ENCODE results near the gene TESMIN.
A peak's percentile ranks its signal among the peaks of the same experiment; 100 is the strongest.

Gene TESMIN, protein sequence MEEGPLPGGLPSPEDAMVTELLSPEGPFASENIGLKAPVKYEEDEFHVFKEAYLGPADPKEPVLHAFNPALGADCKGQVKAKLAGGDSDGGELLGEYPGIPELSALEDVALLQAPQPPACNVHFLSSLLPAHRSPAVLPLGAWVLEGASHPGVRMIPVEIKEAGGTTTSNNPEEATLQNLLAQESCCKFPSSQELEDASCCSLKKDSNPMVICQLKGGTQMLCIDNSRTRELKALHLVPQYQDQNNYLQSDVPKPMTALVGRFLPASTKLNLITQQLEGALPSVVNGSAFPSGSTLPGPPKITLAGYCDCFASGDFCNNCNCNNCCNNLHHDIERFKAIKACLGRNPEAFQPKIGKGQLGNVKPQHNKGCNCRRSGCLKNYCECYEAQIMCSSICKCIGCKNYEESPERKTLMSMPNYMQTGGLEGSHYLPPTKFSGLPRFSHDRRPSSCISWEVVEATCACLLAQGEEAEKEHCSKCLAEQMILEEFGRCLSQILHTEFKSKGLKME

DNA sequence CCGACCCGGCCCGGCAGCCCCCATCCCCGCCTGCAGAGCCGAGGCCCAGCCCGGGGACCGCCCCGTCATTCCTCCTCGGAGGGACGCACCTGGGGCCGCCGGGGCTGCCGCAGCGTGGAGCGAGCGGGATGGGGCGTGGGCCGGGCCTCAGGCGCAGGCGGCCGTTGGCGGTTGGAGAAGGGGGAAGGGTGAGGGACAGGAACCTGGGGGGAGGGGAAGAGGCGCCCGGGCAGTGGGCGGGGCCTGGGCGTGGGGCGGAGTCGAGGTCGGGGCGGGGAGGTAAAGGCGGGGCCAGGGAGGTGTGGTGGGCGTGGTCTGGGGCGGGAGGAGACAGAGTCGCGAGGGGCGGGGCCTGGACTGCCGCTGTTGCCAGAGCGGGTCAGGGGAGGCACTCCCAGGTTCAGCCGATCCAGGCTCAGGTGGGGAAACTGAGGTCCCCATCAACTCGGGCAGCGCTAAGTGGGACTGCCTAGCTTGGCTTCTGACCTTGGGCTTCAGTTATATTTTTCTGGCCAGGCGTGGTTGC lies at the start of gene TESMIN:
TESMIN (minus strand) TSS at position 190 of the 526 bp plus-strand sequence. CDS start 860 bp downstream, outside the sequence.
- peak within 1 kb of the TSS; percentile 79 for H3K4me3 Mint-ChIP-seq
- peak within 1 kb of the TSS; percentile 32 for H3K27ac Mint-ChIP-seq
- peaks cover 15% of the 10 kb centered on the region for H3K36me3 Mint-ChIP-seq
- peak; percentile 89 for ATAC-seq
- no peaks in the 10 kb centered on the region for H3K9me3 Mint-ChIP-seq
- H3K27me3 Mint-ChIP-seq = no peaks in the 10 kb centered on the region
- H3K4me1 Mint-ChIP-seq = peaks cover 10% of the 10 kb centered on the region

DNA sequence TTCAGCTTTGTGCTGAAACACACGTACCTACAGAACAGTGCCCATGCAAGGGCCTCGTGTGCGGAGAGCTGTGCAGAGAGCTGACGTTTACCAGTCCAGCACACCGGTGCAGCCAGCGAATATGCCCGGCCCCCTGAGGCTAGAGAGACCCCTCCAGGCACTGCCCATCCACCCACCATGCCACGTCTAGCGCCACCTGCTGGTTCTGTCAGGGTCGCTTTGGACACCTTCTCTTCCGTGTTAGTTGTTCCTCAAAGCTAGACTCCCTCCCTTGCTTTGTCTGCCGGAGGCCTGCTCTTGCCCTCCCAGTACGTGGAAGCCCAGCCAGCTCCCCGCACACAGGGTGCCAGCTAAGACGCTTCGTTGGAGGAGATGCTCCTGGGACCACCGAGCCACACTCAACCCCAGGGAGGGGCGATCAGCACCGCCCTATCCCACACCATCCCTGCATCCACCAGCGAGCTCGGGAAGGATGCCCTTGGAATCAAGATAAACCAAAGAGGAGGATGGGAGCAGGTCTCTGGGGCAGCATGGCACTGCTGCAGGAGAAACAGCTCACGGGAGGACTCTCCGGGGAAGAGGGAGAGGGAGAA lies 47.0 kb upstream of the TESMIN start:
- H3K9me3 Mint-ChIP-seq = no peaks in the 10 kb centered on the region
- H3K27me3 Mint-ChIP-seq = no peaks in the 10 kb centered on the region
- H3K4me3 Mint-ChIP-seq = no peak overlapping the region
- H3K36me3 Mint-ChIP-seq = peaks cover 58% of the 10 kb centered on the region
- no peak overlapping the region for H3K27ac Mint-ChIP-seq
- ATAC-seq = no peak
- H3K4me1 Mint-ChIP-seq = no peaks in the 10 kb centered on the region

DNA sequence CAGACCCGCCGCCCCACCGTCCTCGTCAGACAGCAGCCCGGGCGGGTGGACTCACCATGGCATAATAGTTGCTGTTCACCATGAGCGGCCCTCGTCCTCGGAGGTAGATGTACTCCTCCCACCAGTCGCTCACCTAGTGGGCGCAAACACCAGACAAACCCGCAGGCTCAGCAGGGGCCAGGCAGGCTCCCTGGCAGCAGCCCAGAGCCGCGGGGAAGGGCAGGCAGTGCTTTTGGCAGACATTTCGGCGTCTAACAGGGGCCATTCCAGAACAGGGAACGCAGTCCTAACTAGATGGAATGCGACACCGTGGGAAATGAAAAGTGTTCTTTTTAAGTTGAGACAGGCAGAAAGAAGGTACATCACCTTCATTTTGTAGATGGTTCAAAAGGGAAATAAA lies 45.5 kb upstream of the TESMIN start:
- H3K36me3 Mint-ChIP-seq = peaks cover 57% of the 10 kb centered on the region
- no peak for ATAC-seq
- no peak overlapping the region for H3K27ac Mint-ChIP-seq
- H3K4me3 Mint-ChIP-seq = no peak overlapping the region
- H3K4me1 Mint-ChIP-seq = no peaks in the 10 kb centered on the region
- no peaks in the 10 kb centered on the region for H3K27me3 Mint-ChIP-seq
- H3K9me3 Mint-ChIP-seq = no peaks in the 10 kb centered on the region

DNA sequence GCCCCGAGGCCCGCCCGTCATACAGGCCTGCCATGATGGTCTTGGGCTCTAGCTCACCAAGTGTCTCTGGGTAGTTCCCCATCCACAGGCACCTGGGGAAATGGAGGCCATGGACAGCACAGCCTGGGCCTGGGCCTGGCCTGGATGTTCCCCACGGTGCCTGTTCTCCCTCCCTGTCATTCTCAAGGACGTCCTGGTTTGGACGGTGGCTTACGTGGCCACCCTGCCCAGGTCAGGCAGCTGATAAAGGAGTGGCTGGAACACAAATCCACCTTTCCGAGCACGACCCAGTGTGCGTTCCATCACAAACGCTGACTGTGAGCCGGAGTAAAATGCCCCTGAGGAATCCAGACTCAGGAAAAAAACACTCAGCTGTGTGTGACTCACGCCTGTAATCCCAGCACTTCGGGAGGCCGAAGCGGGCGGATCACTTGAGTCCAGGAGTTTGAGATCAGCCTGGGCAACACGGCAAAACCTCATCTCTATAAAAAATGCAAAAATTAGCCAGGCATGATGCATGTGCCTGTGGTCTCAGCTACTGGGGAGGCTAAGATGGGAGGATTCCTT lies 41.2 kb upstream of the TESMIN start:
- no peak for ATAC-seq
- no peak overlapping the region for H3K4me3 Mint-ChIP-seq
- peaks cover 63% of the 10 kb centered on the region for H3K36me3 Mint-ChIP-seq
- H3K27me3 Mint-ChIP-seq = no peaks in the 10 kb centered on the region
- no peaks in the 10 kb centered on the region for H3K9me3 Mint-ChIP-seq
- no peak overlapping the region for H3K27ac Mint-ChIP-seq
- no peaks in the 10 kb centered on the region for H3K4me1 Mint-ChIP-seq

DNA sequence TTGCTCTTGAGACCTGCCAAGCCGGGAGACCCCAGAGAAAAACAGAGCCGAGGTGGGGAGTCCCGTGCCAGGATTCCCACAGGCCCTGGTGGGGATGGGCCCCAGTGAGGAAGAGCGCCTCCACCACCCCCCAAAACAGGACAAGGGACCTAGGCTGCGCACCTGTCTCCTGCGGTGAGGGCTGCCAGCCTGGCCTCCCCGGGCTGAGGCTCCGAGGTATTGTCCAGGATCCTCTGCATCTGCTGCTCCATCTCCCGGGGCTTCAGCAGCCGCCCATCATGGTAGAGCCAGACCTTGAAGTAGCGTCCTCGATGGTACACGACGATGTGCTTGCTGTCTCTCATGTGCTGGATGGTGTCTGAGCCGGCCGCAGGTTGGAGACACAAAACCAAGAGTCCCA lies 33.3 kb upstream of the TESMIN start:
- Mint-ChIP-seq H3K36me3 (peaks cover 60% of the 10 kb centered on the region), H3K4me1 (no peaks in the 10 kb centered on the region), H3K9me3 (no peaks in the 10 kb centered on the region), H3K27ac (no peak overlapping the region), H3K27me3 (no peaks in the 10 kb centered on the region), H3K4me3 (no peak overlapping the region)
- no peak for ATAC-seq

DNA sequence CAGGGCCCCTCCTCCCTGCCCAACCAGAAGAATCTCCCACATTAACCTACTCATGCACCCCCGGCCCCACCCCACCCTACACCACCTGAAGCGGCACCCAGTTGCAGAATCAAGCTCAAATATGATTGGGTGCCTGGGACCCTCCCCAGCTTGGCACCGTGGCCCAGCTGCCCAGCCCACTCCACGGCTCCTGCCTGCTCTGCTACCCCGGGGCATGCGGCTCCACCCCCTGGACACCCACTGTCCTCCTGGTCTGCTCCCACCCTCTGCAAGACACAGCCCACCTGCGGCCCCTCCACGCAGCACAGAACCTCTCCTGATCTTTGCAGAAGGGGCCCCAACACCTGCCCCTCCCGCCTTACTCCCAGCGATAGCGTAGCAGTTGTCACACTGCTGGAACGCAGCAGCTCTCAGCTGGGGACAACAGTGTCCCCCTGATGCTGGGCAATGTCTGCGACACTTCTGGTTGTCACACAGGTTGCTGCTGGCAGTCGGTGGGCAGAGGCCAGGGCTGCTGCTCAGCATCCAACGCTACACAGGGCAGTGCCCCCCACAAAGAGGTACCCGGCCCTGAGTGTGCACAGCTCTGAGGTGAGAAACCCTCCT lies 32.0 kb upstream of the TESMIN start:
- Mint-ChIP-seq H3K27ac (no peak overlapping the region), H3K36me3 (peaks cover 66% of the 10 kb centered on the region), H3K27me3 (no peaks in the 10 kb centered on the region), H3K9me3 (no peaks in the 10 kb centered on the region), H3K4me3 (no peak overlapping the region), H3K4me1 (no peaks in the 10 kb centered on the region)
- no peak for ATAC-seq

DNA sequence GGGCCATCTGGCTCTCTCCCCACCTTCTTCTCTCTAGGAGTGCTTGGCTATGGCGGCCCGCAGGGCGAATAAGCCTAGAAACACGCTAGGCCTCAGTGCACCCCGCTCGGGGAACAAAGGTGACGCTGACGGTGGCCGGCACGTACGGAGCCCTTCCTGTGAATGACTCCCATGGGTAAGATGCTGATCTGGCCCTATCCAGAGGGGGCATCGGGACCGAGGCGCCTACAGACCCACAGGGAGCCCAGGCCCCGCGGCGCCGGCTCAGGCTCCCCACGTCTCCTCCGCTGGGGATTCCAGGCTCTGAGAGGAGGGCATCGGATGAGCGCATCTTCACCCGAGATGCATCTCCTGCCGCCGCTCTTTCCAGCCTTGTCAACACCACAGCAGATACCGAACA lies 31.4 kb upstream of the TESMIN start:
- Mint-ChIP-seq H3K27me3 (no peaks in the 10 kb centered on the region), H3K9me3 (no peaks in the 10 kb centered on the region), H3K36me3 (peaks cover 69% of the 10 kb centered on the region), H3K4me1 (no peaks in the 10 kb centered on the region), H3K4me3 (no peak overlapping the region), H3K27ac (no peak overlapping the region)
- no peak for ATAC-seq

DNA sequence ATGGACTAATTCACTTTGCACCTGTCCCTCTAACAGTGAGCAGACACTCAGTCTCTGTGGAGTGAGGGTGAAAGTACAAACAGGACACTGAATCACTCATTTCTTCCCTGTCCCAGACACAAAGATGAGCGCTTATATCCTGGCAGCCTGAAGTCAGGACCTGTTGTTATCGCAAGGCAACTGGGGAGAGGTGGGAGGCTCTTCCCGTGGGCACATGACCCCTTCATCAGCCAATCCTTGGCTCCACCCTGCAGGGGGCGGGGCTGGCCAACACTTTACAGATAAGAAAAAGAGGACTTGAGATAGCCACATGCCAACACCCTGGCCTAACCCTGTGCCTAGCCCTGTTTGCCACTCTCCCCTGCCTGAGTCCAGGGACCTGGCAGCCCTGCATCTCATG lies 29.5 kb upstream of the TESMIN start:
- Mint-ChIP-seq H3K4me1 (no peaks in the 10 kb centered on the region), H3K9me3 (no peaks in the 10 kb centered on the region), H3K27me3 (no peaks in the 10 kb centered on the region), H3K36me3 (peaks cover 81% of the 10 kb centered on the region), H3K27ac (no peak overlapping the region), H3K4me3 (no peak overlapping the region)
- ATAC-seq = no peak

DNA sequence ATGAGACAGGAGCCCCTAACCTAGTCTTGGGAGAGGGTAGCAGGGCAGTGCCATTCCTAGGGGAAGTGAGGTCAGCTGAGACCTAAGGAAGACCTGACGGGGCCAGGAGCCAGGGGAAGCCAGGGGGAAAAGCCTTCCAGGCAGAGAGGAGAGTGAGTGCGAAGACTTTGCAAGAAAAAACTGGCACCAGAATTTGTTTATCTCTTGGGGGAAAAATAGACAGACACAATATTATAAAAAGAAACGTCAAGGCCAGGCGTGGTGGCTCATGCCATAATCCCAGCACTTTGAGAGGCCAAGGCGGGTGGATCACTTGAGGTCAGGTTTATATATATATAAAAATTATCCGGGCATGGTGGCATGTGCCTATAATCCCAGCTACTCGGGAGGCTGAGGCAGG lies 26.9 kb upstream of the TESMIN start:
- no peaks in the 10 kb centered on the region for H3K9me3 Mint-ChIP-seq
- no peak for ATAC-seq
- H3K36me3 Mint-ChIP-seq = peaks cover 88% of the 10 kb centered on the region
- no peak overlapping the region for H3K27ac Mint-ChIP-seq
- H3K27me3 Mint-ChIP-seq = no peaks in the 10 kb centered on the region
- H3K4me1 Mint-ChIP-seq = no peaks in the 10 kb centered on the region
- H3K4me3 Mint-ChIP-seq = no peak overlapping the region

DNA sequence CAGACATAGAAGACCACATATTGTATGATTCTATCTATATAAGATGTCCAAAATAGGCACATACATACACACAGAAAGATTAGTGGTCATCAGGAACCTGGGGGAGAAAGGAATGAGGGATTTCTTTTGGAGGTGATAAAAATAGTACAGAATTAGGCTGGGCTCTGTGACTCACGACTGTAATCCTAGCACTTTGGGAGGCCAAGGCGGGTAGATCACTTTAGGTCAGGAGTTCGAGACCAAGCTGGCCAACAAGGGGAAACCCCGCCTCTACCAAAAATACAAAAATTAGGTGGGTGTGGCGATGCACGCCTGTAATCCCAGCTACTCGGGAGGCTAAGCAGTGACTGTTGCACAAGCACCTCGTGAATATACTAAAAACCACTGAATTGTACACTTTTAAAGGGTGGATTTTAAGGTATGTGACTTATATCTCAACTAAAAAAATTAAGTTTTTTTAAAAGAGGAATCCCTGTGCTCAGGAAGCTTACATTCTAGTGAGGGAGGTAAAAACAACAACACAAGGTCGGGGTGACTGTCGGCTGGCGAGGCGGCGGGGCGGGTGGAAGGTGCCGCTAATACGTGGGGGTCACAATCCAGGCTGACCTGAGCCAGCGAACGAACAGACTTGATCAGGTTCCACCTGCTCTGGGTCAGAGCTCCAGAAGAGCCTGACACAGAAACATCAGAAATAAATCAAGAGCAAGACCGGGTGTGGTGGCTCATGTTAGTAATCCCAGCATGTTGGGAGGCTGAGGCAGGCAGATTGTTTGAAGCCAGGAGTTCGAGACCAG lies 25.3 kb upstream of the TESMIN start:
- Mint-ChIP-seq H3K9me3 (no peaks in the 10 kb centered on the region), H3K4me3 (no peak overlapping the region), H3K27me3 (no peaks in the 10 kb centered on the region), H3K27ac (peak overlapping the region; percentile 3), H3K36me3 (peaks cover 85% of the 10 kb centered on the region), H3K4me1 (no peaks in the 10 kb centered on the region)
- ATAC-seq = no peak

DNA sequence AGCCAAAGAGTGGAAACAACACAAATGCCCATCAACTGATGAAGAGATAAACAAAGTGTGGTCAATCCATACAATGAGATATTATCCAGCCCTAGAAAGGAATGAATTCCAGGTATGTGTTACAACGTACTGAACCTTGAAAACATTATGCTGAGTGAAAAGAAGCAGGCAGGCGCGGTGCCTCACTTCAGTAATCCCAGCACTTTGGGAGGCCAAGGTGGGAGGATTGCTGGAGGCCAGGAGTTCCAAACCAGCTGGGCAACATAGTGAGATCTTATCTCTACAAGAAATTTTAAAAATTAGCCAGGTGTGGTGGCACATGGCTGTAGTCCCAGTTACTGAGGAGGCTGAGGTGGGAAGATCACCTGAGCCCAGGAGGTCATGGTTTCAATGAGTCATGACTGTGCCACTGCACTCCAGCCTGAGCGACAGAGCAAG lies 24.6 kb upstream of the TESMIN start:
- no peak for ATAC-seq
- Mint-ChIP-seq H3K27ac (peak overlapping the region; percentile 3), H3K4me3 (no peak overlapping the region), H3K36me3 (peaks cover 83% of the 10 kb centered on the region), H3K9me3 (no peaks in the 10 kb centered on the region), H3K27me3 (no peaks in the 10 kb centered on the region), H3K4me1 (no peaks in the 10 kb centered on the region)

DNA sequence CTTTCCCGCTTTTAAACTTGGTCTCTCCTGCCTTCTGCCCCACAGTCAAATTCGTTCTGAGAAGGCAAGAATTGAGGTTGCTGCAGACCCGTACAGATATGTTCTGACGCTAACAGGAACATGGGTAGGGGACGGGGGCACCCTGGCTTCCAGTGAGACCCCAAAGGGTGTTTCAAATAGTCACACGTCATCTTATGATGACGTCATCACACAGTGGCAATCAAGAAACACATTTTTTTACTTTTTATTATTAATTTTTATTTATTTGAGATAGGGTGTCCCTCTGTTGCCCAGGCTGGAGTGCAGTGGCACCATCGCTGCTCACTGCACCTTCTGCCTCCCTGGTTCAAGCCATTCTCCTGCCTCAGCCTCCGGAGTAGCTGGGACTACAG lies 22.9 kb upstream of the TESMIN start:
- Mint-ChIP-seq H3K27me3 (no peaks in the 10 kb centered on the region), H3K4me1 (no peaks in the 10 kb centered on the region)

DNA sequence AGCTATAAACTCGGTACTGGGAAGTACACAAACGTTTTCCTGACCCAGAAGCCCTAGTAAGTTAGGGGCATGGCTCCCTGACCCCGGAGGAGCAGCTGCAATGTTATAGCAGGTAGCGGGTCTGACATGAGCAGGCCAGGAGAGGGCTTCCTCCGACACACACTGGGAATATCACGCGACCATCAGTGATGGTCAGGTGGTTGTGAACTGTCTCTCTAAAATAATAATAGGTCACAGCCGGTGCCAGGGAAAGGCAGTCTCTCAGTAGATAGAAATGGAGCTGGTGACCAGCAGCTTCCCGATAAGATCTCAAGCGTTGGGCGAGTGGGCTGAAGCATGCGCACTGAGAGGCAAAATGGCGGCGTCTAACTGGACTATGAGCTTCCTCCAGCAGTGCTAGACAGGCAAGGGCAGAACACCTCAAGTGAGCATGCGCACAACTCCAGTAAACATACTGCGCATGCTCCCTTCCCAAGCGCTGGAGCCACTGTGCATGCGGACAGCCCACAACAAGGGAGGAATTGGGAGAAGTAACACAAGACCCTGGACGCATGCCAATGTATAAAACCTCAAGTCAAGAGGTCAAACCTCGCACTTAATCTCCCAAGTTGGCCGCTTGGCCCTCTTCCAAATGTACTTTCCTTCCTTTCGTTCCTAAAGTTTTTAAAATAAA lies 22.3 kb upstream of the TESMIN start:
- Mint-ChIP-seq H3K4me1 (no peaks in the 10 kb centered on the region), H3K36me3 (peaks cover 84% of the 10 kb centered on the region), H3K27me3 (no peaks in the 10 kb centered on the region), H3K9me3 (no peaks in the 10 kb centered on the region), H3K27ac (no peak overlapping the region), H3K4me3 (no peak overlapping the region)
- ATAC-seq = no peak

More for the DNA sequence above, 22.9 kb upstream of the TESMIN start:
- H3K27ac Mint-ChIP-seq = no peak overlapping the region
- no peak overlapping the region for H3K4me3 Mint-ChIP-seq
- H3K9me3 Mint-ChIP-seq = no peaks in the 10 kb centered on the region
- ATAC-seq = no peak
- H3K36me3 Mint-ChIP-seq = peaks cover 84% of the 10 kb centered on the region

DNA sequence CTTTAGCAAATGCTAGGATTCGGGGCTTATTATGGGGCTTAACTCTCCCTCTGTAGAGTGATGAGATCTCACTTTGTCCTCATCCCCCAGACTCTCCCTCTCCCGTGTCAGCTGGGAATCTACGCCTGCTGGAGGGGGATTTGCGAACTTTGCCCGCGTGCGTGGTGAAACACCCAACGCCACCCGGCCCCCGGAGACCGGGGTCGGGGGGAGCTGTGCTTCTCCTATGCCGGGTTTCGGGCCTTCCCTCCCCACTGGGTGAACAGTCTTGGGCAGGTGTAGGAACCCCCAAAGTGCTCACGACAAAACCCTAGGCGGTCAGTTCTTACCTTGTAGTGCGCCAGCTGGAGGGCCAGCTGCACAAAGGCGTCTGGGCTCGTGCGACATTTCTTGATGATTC lies 21.6 kb upstream of the TESMIN start:
- Mint-ChIP-seq H3K4me1 (no peaks in the 10 kb centered on the region), H3K36me3 (peaks cover 86% of the 10 kb centered on the region), H3K27me3 (no peaks in the 10 kb centered on the region), H3K9me3 (no peaks in the 10 kb centered on the region), H3K4me3 (no peak overlapping the region), H3K27ac (no peak overlapping the region)
- no peak for ATAC-seq

Data from stimulated activated memory B cell treated with anti-CD40 and anti-IgM and Interleukin-4, amounts not matched to agents 10 μg/mL and 1 μg/mL and 100 μg/mL, for 72 hours (primary cell).